Ishikawa (cell line): ENCODE data around the gene DNAJB2.

ENCODE experiments used
- CEBPB ChIP-seq: IDR thresholded peaks from 2 replicates; pipeline ENCODE4 v1.6.1; 2012
- CREB1 ChIP-seq: IDR thresholded peaks from 2 replicates; pipeline ENCODE4 v1.6.1; 2012; ENCODE audit warnings: low read depth
- EGR1 ChIP-seq: IDR thresholded peaks from 2 replicates; pipeline ENCODE4 v1.6.1; 2012
- EP300 ChIP-seq: IDR thresholded peaks from 2 replicates; pipeline ENCODE4 v1.6.1; 2012; ENCODE audit warnings: borderline replicate concordance
- FOXM1 ChIP-seq: IDR thresholded peaks from 2 replicates; pipeline ENCODE4 v1.6.1; 2012; ENCODE audit warnings: low read depth, borderline replicate concordance
- MAX ChIP-seq: IDR thresholded peaks from 2 replicates; pipeline ENCODE4 v1.6.1; 2012
- NFIC ChIP-seq: IDR thresholded peaks from 2 replicates; pipeline ENCODE4 v1.6.1; 2012
- RAD21 ChIP-seq: IDR thresholded peaks from 2 replicates; pipeline ENCODE4 v1.6.1; 2012; ENCODE audit warnings: low read depth
- REST ChIP-seq: IDR thresholded peaks from 2 replicates; pipeline ENCODE4 v1.6.1; 2012; ENCODE audit warnings: low read depth, mild to moderate bottlenecking
- TAF1 ChIP-seq: IDR thresholded peaks from 2 replicates; pipeline ENCODE4 v1.6.1; 2012; ENCODE audit warnings: low read depth, mild to moderate bottlenecking
- TCF12 ChIP-seq: IDR thresholded peaks from 2 replicates; pipeline ENCODE4 v1.6.1; 2012; ENCODE audit warnings: low read depth
- TEAD4 ChIP-seq: IDR thresholded peaks from 2 replicates; pipeline ENCODE4 v1.6.1; 2012
- USF1 ChIP-seq: IDR thresholded peaks from 2 replicates; pipeline ENCODE4 v1.6.1; 2012
- YY1 ChIP-seq: IDR thresholded peaks from 2 replicates; pipeline ENCODE4 v1.6.1; 2012; ENCODE audit warnings: low read depth
- ZBTB7A ChIP-seq: IDR thresholded peaks from 2 replicates; pipeline ENCODE4 v1.6.1; 2012; ENCODE audit warnings: low read depth

The DNAJB2 gene

GRCh38 chr2:219291394-219291793, 12.2 kb downstream of the DNAJB2 start:
- no peak for TF ChIP-seq MAX
- TF ChIP-seq TEAD4: no peak
- TF ChIP-seq ZBTB7A: no peak
- TF ChIP-seq FOXM1: no peak
- TF ChIP-seq EP300: no peak
- TF ChIP-seq EGR1: no peak
- TF ChIP-seq NFIC: no peak
- no peak for TF ChIP-seq CREB1
- no peak for TF ChIP-seq TCF12
- TF ChIP-seq YY1: no peak
- TF ChIP-seq REST: no peak
- no peak for TF ChIP-seq CEBPB
- no peak for TF ChIP-seq USF1

- no peak for TF ChIP-seq CEBPB
- TF ChIP-seq MAX: no peak
- TF ChIP-seq NFIC: no peak
- no peak for TF ChIP-seq CREB1
- TF ChIP-seq TCF12: no peak
- no peak for TF ChIP-seq RAD21
Observed at GRCh38 chr2:219291910-219292490, 12.8 kb downstream of the DNAJB2 start.

GRCh38 chr2:219292616-219293015, 13.4 kb downstream of the DNAJB2 start:
- TF ChIP-seq USF1 (no peak), ZBTB7A (no peak), YY1 (no peak)

- no peak for TF ChIP-seq RAD21
- no peak for TF ChIP-seq YY1
- TF ChIP-seq NFIC: no peak
- no peak for TF ChIP-seq ZBTB7A
- no peak for TF ChIP-seq CREB1
- no peak for TF ChIP-seq EP300
Observed at GRCh38 chr2:219293736-219294231, 14.6 kb downstream of the DNAJB2 start.

- TF ChIP-seq REST: no peak
- TF ChIP-seq MAX: peak; percentile 96
- TF ChIP-seq NFIC: no peak
- no peak for TF ChIP-seq CEBPB
- TF ChIP-seq TAF1: 0 out of 2 replicates have a peak, but pooled peaks have one; percentile 30
- TF ChIP-seq CREB1: no peak
- no peak for TF ChIP-seq EP300
- peak; percentile 78 for TF ChIP-seq RAD21
- TF ChIP-seq EGR1: peak; percentile 78; the same call in 1 of the 2 replicates
- TF ChIP-seq FOXM1: no peak
- peak; percentile 20; the same call in 1 of the 2 replicates for TF ChIP-seq USF1
- TF ChIP-seq YY1: 0 out of 2 replicates have a peak, but pooled peaks have one; percentile 22
- peak; percentile 13; the same call in 1 of the 2 replicates for TF ChIP-seq TEAD4
- no peak for TF ChIP-seq TCF12
- peak; percentile 93 for TF ChIP-seq ZBTB7A
Observed at GRCh38 chr2:219294356-219295351, 15.5 kb downstream of the DNAJB2 start.
